Measurements from ENCODE around the gene CDH23.

DNA sequence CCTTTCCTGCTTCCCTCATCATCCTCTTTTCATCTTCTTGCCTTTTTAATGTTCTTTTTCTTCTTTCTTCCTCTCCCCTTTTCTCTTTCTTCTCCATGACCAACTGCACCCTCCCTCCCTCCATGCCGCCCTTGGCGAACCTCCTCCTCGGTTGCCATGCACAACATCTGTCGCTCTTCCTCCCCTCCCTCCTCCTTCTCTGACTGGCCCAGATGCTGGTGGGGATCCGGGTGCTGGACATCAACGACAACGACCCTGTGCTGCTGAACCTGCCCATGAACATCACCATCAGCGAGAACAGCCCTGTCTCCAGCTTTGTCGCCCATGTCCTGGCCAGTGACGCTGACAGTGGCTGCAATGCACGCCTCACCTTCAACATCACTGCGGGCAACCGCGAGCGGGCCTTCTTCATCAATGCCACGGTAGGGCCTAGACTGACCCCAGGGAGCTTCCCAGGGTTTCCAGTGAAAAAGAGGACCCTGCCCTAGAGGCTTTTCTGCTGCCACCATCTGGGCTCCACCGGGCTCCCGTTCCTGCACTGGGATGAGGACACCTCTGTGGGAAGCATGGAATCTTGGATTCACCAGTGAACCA, 388.1 kb downstream of the CDH23 start:
- TF ChIP-seq, protein P1, sequence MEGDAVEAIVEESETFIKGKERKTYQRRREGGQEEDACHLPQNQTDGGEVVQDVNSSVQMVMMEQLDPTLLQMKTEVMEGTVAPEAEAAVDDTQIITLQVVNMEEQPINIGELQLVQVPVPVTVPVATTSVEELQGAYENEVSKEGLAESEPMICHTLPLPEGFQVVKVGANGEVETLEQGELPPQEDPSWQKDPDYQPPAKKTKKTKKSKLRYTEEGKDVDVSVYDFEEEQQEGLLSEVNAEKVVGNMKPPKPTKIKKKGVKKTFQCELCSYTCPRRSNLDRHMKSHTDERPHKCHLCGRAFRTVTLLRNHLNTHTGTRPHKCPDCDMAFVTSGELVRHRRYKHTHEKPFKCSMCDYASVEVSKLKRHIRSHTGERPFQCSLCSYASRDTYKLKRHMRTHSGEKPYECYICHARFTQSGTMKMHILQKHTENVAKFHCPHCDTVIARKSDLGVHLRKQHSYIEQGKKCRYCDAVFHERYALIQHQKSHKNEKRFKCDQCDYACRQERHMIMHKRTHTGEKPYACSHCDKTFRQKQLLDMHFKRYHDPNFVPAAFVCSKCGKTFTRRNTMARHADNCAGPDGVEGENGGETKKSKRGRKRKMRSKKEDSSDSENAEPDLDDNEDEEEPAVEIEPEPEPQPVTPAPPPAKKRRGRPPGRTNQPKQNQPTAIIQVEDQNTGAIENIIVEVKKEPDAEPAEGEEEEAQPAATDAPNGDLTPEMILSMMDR (IDR thresholded peaks at IDR 0.05 in 8 of 11, conservative IDR thresholded peaks at IDR 0.05 in 3 of 11) = no peak
- TF ChIP-seq POLR2A (IDR thresholded peaks at IDR 0.05) (no peak), POLR2AphosphoS5 (IDR thresholded peaks at IDR 0.05) (no peak)
